ENCODE data around the gene ZMYND8.

DNA sequence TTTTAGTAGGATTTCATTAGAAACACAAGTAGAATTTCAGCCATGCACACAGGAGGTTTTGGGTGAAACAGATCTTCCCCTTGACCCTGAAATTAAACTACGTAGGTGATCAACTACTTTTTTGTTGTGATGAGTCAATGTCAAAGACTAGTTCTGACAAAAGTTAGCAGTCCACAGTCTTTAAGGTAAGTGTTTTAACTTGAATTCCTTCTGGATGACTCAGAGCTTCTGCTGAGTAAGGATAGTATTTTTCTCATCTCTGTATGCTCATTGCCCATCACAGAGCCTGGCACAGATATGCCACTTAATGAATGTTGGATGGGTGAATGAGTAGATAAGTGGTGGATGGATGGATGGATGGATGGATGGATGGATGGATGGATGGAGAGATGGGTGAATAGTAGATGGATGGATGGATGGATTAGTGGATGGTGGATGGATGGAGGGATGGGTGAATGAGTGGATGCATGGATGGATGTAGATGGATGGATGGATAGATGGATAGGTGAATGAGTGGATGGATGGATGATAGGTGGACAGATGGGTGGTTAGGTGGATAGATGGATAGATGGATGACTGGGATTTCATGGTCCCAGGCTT lies 165.3 kb downstream of the ZMYND8 start:
- TF ChIP-seq, protein P1, sequence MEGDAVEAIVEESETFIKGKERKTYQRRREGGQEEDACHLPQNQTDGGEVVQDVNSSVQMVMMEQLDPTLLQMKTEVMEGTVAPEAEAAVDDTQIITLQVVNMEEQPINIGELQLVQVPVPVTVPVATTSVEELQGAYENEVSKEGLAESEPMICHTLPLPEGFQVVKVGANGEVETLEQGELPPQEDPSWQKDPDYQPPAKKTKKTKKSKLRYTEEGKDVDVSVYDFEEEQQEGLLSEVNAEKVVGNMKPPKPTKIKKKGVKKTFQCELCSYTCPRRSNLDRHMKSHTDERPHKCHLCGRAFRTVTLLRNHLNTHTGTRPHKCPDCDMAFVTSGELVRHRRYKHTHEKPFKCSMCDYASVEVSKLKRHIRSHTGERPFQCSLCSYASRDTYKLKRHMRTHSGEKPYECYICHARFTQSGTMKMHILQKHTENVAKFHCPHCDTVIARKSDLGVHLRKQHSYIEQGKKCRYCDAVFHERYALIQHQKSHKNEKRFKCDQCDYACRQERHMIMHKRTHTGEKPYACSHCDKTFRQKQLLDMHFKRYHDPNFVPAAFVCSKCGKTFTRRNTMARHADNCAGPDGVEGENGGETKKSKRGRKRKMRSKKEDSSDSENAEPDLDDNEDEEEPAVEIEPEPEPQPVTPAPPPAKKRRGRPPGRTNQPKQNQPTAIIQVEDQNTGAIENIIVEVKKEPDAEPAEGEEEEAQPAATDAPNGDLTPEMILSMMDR (IDR thresholded peaks at IDR 0.05), result no peak
- TF ChIP-seq POLR2A (IDR thresholded peaks at IDR 0.05), result no peak

Measured in testis (tissue), 2 donors.